NCI-H2227 (cell line): ENCODE measurements around the gene RPL22.
A peak's percentile ranks its signal among the peaks of the same experiment; 100 is the strongest.

Source experiments
- DNase-seq: peaks from one replicate; lab custom pipeline; 2025; ENCODE audit not compliant: unreplicated experiment; lab: John Stamatoyannopoulos, UW

The RPL22 gene

DNA sequence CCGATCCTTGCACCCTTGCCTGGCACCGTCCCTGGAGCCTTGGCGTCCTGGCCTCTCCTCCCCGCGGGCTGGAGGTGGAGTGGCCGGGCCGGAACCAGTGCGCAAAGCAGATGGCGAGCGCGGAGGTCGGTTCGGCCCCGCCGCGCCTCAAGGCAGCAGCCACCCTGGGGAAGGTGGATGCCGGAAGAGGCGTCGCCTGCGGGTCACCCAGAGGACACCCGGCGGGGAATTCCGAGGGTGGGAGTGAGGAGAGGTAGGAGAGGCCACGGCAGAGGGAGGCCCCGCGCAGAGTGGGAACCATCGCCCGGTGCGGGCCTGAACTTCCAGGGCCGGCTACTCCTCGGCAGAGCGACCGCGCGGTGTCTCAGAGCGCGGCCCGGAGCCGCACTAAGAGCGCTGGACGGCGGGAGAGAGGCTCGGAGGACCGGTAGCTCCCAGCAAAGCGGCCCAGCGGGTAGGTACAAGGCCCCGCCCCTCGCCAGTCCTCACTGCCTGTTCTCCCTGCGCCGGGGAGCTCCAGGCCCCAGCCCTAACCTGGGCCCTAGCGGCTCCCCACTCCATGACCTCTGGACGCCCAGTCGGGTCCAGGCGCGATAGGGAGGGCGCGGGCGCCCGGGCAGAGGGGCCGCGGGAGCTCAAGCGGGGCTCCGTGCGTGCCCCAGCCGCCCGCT lies 6.6 kb upstream of the RPL22 start, which contains the start of gene RNF207:
Gene RNF207, plus strand, starts transcription at position 271 of the 671 bp plus-strand sequence. CDS start 417 bp downstream, outside the sequence.
- DNase-seq = no peak

DNA sequence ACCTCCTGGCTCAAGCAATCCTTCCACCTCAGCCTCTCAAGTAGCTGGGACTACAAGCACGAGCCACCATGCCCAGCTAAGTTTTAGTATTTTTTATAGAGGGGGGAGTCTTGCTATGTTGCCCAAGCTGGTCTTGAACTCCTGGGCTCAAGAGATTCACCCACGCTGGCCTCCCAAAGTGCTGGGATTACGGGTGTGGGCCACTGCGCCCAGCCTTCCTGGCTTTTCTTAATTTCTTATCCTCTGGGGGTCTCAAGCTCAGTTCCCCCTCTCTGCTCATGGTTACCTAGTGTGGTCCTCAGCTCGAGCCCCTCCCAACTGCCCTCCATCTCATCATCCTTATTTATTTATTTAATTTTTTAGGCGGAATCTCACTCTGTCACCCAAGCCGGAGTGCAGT lies 2.9 kb upstream of the RPL22 start:
- DNase-seq = no peak

- DNase-seq = no peak
Measured at GRCh38 chr1:6200188-6200809, 904 bp upstream of the RPL22 start.

GRCh38 chr1:6198646-6199297 lies 623 bp downstream of the RPL22 start:
- DNase-seq = no peak

- no peak for DNase-seq
Measured at GRCh38 chr1:6197746-6198427, 1.5 kb downstream of the RPL22 start.

- DNase-seq = no peak
Measured at GRCh38 chr1:6191968-6192367, 7.4 kb downstream of the RPL22 start.

- no peak for DNase-seq
Measured at GRCh38 chr1:6188466-6188865, 10.9 kb downstream of the RPL22 start.

- peak; percentile 71 for DNase-seq
Measured at GRCh38 chr1:6185635-6186382, 13.6 kb downstream of the RPL22 start.

DNA sequence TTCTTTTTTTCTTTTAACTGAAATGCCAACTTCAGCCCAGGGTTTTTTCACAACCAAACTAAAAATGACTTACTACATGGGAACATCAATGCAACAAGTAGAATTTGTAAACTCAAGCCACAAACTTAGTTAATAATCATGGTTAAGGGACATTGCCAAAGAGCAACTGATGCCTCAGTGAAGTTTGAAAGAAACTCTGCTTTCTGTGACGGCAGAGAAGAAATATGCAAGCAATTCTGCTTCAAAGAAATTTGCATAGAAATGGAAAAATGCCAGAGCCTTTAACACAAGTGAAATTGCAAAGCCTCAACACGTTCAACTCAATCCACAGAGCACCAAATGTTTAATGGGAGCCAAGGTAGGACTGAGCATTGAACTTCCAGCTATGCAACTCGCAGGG lies 14.2 kb downstream of the RPL22 start:
- no peak for DNase-seq

DNA sequence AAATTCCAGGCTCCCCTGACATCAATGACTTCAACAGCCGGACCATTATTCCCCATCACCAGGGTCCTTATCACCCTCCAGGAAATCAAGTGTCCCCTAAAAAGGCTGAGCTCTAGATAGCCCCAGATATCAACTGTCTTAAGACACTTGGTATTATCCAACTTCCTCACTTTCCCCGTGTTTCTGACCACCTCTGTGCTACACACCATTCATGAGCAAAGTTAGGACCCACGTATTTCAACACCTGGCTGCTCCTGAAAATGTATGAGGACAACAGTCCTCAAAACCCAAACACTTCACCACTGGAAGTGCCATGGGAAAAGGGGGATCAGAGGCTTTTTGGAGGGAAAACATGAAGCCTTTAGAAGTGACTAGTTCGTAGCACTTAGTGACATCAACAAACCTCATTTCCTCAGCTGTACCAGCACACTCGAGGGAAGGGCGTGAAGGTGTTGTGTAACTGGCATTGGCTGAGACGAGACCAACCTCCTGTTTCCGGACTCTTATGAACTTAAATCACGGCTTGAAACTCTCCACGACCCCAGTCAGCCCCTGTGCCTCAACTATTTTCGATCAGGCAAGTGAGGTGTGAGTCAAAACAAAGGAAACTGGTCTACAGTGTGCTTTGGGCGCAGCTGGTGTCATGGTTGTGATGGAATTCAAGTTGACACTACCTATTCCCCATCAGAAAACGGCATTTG lies 15.2 kb downstream of the RPL22 start:
- DNase-seq = no peak

DNA sequence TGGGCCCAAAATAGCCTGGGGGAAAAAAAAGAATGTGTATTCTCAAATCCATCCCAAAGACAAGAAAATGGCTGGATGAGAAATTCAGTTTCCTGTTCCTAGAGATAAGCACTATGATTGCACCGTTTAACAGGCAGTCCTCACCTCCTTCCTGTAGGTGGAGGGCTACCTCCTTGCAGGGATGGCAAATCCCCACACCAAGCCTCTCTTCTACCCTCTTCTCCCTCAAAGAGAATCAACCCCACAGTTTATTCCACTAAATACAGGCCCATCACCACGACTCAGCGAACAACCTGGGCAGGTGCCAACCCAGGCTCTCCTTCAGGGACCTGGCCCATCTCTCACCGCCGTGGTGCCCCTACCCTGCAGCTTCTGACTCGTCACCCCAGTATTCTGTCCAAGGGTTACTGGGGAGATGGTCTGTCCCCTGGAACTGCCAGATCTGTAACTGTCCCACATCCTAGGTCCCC lies 15.8 kb downstream of the RPL22 start:
- DNase-seq = no peak

DNA sequence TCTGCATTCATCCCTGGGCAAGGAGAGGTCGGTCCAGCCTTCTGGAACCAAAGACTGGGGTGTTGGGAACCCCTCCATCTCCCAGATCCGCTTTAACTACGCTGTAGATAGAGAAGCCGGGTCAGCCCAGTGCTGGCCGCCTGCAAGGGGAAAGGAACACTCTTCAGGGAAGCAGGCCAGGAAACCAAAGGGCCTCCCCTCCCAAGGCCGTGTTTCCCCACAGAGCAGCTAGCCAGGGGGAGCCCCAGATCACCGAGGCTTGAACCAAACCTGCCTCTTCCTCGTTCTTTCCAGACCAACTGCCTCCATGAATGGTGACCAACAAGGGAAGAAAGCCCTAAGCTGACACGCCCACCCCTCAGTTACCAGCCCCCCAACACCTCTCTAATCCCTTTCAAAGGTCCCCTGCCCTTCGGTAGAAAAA lies 18.0 kb downstream of the RPL22 start:
- DNase-seq = no peak

DNA sequence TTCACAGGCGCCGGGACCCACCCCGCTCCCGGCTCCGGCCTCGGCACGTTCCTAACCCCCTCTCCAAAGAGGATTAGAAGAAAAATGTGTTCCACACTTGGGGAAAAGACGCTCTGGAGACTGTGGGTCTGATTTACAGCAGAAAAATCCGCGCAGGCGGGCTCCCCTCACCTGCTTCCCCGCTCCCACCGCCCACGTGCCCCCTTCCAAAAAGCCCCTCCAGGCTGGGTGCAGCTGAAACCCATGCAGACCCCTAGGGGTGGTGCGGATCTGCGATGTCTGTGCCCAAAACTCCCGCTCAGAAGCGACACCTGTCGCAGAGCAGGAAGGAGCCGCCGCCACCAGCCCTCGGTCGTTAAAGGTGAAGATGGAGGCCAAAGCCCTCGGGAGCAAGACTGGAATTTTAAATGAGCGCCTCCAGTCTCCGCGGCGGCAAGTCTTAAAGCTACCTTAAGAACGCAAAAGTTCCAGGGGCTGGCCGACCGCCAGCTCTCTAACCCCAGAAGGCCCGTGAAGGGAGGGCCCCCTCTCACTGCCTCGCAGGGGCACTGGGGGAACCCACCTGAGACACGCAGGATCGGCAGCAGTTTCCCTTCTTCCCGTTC lies 18.6 kb downstream of the RPL22 start:
- peak; percentile 39 for DNase-seq

GRCh38 chr1:6180268-6180706 lies 19.1 kb downstream of the RPL22 start, which contains the start of gene CHD5:
TSS of gene CHD5 (minus strand) at chr1:6180321. CDS start at chr1:6180023, 298 bp downstream.
- DNase-seq = peak; percentile 72

GRCh38 chr1:6179564-6180175 lies 19.7 kb downstream of the RPL22 start:
- peak; percentile 49 for DNase-seq

GRCh38 chr1:6178751-6179563 lies 20.4 kb downstream of the RPL22 start:
- no peak for DNase-seq

GRCh38 chr1:6177681-6178380 lies 21.6 kb downstream of the RPL22 start:
- DNase-seq = no peak

- no peak for DNase-seq
Measured at GRCh38 chr1:6176779-6177178, 22.6 kb downstream of the RPL22 start.
